GM19395 (cell line): ENCODE results near the gene BIRC3.
"Not testable (repeated sequence)": the region's sequence is repeated elsewhere in the genome, so short reads cannot be mapped to it uniquely, and the experiment has no call there.

Experiments
- ATAC-seq: cut with Tn5 transposase; IDR thresholded peaks from one replicate; pipeline ENCODE4 v1.9.1; 2021; ENCODE audit warnings: mild to moderate bottlenecking, moderate library complexity; ENCODE audit not compliant: unreplicated experiment

Gene BIRC3

DNA sequence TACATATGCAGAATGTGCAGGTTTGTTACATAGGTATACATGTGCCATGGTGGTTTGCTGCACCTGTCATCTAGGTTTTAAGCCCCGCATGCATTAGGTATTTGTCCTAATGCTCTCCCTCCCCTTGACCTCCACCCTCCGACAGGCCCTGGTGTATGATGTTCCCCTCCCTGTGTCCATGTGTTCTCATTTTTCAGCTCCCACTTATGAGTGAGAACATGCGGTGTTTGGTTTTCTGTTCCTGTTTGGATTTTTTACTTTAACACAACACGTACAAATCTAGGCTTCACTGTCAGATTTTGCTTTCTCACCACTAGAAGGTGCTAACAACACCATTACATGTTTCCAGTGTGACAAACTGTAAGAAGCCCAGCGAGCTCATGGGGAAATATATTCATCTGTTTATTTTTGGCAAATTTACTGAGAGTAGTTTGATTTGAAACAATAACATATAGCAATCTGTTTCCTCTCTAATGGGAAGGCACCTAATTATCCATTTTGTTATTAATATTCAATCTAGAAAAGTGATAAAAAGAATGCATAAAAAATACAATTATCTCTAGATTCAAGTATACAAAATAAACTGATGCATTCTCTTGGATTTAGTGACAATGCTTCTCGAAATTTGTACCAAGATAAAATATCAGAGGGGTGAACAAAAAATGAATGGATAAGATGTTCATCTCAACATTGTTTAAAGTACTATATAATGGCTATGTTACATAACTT is 23.2 kb upstream of the BIRC3 start:
- peak; percentile 95 for ATAC-seq

DNA sequence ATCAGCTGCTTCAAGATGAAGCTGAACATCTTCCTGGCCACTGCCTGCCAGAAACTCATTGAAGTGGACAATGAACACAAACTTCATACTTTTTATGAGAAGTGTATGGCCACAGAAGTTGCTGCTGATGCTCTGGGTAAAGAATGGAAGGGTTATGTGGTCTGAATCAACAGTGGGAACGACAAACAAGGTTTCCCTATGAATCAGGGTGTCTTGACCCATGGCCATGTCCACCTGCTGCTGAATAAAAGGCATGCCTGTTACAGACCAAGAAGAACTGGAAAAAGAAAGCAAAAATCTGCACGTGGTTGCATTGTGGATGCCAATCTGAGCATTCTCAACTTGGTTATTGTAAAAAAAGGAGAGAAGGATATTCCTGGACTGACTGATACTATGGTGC is 22.2 kb upstream of the BIRC3 start:
- ATAC-seq: no peak

DNA sequence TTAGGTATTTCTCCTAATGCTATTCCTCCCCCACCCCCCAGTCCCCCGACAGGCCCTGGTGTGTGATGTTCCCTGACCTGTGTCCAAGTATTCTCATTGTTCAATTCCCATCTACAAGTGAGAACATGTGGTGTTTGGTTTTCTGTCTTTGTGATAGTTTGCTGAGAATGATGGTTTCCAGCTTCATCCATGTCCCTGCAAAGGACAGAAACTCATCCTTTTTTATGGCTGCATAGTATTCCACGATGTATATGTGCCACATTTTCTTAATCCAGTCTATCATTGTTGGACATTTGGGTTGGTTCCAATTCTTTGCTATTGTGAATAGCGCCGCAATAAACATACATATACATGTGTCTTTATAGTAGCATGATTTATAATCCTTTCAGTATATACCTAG is 20.5 kb upstream of the BIRC3 start:
- not testable (repeated sequence) for ATAC-seq

DNA sequence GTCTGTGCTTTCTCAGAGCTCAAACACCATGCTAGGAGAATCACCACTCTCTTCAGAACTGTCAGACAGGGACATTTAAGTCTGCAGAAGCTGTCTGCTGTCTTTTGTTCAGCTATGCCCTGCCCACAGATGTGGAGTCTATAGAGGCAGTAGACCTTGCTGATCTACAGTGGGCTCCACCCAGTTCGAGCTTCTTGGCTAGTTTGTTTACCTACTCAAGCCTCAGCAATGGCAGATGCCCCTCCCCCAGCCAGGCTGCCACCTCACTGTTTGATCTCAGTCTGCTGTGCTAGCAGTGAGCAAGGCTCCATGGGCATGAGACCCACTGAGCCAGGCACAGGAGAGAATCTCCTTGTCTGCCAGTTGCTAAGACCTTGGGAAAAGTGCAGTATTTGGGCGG is 16.4 kb upstream of the BIRC3 start:
- ATAC-seq: not testable (repeated sequence)

DNA sequence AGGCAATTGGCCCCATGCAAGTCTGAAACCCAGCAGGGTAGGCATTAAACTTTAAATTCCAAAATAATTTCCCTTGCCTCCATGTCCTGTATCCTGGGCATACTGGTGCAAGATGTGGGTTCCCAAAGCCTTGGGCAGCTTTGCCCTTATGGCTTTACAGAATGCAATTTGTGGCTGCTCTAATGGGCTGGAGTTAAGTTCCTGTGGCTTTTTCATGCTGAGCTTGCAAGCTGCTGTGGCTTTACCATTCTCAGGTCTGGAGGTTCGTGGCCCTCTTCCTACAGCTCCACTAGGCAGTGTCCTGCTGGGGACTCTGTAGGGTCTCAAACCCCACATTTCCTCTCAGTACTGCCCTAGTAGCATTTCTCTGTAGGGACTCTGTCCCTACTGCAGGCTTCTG is 15.0 kb upstream of the BIRC3 start:
- ATAC-seq: no peak

DNA sequence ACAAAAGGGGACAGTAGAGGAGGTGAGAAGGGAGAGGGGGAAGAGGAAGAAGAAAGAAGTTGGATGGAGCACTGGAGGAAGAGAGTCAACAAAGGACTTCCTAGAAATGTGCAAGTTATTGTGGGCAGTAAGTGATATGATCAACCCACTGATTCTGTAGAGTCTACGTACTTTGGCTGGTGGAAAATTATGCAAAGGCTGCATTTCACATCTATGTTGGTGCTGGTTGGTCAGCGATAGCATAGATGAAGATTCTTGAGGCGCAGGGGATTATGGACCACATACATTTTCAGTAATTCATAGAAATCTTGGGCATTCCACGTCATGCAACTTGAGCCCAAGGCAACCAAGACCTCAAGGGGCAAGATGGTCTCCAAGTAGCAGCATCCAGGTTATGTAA is 12.6 kb upstream of the BIRC3 start:
- no peak for ATAC-seq

DNA sequence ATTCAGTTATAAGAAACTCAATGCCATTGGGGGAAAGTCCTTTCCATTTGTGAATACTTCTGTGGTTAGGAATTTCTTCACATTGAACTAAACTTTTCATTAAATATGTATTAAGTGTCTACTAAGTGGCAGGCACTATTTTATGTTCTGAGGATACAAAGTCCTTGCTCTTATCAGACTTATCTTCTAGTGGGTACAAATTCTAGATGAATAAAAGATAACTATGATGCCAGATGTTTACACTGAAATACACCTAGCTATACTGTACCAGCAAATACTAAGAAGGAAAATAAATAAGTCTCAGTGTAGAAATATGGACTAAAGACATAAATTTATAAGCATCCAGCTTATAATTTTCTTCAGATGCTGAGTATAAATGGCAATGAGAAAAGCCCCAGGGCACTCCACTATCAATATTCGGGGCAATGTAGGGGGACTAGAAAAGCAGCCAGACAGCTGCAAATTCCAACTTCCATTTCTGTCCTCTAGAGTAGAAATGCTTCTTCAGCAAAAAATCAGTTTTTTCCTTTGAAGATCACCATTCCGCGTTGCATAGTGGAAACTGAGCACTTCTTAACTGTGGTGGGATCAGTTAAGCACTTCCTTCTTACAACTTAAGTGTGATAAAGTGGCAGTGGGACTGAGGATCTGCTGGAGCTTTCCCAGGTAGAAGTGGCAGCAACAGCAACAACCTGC is 11.8 kb upstream of the BIRC3 start:
- no peak for ATAC-seq

DNA sequence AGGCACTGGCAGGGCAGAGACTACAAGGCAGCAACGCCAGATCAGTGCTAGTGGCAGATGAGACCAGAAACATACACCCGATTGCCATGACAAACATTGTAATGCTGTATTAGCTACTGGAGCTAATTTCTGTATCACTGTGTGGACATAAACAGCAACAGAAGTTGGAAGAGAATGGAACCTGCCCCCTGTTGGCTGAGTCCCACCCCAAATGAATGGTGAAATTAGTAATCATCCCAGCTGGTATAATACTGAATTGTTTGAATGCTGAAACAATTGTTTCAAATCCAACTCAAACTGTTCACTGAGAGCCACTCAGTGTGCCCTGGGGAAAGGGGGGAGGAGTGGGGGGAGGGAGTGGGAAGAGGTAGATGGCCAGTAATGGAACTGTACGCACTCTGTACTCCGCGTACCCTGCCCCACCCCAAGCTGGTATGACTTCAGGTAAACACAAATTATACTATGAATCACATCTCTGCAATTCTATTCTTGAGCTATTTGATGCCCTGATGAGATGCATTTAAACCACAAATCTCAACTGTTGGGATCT is 11.2 kb upstream of the BIRC3 start:
- ATAC-seq: no peak

DNA sequence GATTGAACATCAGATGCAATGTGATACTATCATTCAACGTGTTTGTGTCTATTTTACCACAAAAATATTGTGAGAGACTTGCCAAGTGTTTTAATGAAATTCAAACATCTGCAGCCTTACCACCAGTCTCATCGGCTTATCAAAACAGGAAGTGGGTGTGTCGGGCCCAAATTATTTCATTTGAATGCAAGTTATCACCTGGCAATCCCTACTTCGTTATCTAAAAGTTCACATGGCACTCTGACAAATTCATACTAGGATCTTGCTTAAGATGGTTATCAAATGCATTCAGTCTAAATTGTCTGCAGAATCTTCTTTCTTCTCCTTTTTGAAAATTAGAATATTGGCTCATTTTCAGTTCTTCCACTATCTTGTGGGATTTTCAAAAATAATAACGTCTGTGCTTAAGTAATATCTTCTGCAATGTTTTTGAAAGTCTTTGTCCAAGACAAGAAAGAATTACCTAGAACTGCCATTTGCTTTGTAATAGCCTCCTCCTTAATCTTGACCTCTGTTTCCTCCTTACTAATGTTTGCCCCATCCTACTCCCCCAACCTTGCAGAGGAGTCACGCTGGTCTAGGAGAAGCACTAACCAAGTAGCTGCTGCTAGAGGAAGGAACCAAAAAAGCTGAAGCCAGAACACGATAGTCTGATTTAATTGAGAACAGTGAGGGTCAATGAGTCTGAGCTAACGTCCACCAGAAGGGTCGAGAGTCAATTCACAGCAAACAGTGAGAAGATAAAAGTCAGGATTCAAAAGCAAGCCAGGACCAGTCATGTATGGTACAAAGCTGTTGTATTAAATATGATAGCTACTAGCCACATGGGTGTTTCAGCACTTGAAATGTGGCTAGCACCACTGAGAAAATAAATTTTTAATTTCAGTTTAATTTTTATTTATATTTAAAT is 10.2 kb upstream of the BIRC3 start:
- no peak for ATAC-seq

DNA sequence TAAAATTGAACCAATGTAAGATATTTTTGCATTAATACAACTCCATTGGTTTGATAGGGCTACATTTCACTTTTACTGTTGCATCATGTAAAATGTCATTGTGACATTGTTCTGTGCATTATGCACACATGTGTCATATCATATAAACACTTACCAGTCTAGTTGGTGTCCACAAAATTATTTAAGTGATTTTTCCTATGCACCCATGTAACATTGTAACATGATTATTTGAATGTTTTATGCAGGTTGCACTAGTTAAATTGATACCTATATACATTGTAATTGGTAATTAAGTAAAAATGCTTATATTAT is 9.6 kb upstream of the BIRC3 start:
- ATAC-seq: no peak

DNA sequence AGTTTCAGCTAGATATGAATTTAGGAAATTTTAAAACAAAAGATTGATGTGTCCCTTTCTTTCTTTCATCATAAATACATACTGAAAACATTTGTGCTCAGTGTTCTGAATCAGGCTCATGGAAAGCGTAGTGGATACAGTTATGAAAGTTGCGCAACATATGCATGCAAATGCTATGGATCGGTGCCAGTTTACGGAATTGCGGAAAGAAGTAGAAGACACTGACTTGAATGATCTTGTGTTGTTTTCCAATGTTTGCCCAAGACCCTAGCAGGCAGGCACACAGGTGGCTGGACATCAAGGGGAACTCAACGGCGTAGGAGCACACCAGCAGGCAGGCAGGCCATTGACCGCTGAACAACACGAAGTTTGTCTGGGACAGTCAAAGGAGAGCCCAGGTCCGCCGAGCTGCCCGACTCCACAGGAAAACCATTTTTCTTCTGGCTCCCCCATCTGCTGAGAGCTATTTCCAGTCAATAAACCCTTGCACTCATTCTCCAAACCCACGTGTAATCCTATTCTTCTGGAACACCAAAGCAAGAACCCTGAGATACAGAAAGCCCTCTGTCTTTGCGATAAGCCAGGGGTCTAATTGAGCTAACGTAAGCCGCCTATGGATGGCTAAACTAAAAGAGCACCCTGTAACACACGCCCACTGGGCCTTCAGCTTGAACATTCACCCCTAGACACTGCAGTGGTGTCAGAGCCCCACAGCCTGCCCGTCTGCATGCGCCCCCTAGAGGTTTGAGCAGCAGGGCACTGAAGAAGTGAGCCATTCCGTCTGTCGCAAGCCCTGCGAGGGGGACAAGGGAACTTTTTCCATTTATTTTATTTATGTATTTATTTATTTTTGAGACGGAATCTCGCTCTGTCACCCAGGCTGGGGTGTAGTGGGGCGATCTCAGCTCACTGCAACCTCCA is 7.4 kb upstream of the BIRC3 start:
- ATAC-seq: no peak

DNA sequence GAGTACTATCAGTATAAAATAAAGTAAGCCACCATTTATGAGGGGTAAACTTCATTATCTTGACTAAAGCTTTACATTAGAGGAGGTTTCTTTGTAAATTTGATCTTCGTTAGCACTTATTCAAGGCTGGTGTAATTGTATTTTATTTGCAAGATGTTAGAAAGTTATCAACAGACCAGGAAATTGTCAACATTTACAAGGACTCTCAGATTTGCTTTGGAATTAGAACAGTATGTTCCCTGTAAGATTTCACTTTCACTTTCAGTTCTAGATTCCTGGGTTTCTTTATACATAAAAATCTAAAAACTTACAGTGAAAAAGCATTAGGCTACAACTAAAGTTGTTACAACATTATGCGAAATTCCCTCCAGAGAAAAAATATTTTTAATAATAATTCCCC is 4.6 kb upstream of the BIRC3 start:
- no peak for ATAC-seq

DNA sequence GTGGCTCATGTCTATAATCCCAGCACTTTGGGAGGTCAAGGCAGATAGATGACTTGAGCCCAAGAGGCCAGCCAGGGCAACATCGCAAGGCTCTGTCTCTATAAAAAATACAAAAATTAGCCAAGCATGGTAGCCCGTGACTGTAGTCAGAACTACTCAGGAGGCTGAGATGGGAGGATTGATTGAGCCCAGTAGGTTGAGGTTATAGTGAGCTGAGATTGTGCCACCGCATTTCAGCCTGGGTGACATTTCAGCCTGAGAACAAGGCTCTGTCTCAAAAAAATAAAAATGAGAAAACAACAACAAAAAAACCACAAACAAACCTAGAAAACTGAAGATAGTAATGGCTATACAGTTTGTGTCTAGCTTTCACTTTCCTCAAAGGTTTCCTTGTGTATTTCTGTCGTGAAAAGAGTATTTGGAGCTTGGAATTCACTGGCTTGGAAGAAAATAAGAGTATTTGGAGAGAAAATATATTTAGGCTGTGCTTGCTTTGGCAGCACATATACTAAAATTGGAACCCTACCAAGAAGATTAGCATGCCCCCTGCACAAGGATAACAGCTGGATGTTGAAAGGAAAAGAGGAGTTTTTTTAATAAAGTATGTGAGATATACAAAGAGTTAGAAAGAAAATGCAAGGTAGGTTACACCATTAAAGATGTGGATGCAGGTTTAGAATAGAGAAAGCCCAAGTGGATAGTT is 3.9 kb upstream of the BIRC3 start:
- ATAC-seq: no peak

DNA sequence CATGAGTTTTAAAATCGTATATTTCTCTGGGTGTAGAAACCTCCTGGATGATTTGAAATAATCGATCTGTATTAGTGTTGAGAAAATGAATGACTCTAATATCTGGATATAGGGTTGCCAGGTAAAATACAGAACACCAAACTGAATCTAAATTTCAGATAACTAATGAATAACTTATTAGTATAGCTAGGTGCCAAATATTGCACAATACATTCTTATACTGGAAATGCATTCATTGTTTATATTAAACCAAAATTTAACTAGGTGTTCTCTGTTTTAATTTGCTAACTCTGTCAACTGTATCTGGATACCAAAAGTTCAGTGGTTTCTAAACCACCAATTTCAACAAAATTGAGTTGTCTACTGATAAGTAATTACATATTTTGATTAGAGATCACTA is 2.5 kb upstream of the BIRC3 start:
- no peak for ATAC-seq

DNA sequence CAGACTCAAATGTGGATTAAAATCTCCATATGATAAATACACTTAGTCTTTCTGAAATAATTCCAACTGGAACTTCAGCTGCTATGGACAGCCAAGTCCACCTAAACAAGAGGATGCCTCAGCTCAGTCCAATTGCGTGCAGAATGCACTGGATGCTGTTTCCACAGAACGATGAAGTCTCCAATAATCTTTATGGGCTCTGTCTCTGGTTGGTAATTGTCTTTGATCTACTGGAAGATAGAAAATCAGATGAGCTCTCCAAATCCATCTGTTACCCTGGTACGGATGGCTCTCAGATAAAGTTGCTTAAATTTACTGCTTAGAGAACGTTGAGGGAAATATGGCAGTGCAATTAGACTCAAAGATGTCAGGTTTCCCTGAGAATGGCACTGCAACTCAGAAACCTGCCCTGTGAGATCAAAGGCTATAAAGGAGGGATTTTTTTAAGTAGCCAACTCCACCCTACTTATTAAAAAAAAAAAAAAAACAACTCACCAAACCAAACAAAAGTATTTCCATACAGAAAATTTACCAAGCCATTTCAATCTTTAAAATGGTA is 859 bp upstream of the BIRC3 start:
- no peak for ATAC-seq

DNA sequence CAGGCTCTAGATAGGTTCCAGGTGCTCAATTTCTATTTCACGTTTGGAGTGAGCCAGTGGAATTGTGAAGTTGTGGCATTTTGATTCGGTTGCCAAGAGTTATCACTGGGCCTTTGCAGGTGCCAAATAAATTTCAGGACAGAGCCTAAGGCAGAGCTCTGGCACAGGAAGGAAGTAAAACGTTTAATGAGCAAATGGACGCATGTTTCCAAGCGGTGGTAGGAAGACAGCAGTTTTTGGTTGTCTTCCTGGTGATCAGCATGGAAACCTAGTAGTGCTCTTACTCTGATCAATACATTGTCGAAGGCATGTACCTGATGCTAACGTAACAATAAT is 452 bp downstream of the BIRC3 start:
- no peak for ATAC-seq

DNA sequence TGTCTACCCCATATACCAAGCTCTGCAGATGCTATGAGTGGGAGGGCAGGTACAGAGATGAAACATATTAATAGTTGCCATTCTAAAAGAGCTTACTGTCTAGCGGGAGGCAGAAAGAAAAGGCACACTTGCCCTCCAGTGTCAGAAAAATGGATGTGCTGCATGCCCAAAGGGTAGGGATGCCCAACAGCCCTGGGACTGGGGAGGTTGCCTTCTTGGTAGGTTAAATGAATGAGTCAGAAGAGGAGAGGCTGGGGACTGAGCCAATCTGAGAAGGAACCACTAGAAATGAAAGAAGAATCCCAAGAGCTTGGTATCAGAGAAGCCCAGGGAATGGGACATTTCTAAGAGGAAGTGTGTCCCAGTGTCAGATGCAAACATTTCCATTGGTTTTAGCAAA is 1.2 kb downstream of the BIRC3 start:
- ATAC-seq: peak; percentile 21

DNA sequence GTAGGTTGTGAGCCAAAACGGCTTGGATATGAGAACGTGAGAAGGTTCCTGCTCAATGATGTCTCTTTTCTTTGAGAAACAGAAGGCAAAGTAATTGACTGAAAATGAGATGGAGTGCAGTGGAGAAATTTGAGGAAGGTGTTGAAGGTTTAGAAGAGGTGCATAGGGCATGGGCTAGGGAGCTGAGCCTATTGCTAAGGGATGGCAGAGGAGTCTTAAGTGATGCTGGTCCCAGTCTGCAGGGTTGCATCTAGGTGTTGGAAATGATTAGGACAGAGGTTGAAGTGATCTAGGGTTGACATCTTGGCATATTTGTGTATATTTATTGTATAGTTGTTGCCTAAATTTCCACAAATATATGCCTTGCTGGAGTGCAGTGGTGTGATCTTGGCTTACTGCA is 2.3 kb downstream of the BIRC3 start:
- no peak for ATAC-seq

DNA sequence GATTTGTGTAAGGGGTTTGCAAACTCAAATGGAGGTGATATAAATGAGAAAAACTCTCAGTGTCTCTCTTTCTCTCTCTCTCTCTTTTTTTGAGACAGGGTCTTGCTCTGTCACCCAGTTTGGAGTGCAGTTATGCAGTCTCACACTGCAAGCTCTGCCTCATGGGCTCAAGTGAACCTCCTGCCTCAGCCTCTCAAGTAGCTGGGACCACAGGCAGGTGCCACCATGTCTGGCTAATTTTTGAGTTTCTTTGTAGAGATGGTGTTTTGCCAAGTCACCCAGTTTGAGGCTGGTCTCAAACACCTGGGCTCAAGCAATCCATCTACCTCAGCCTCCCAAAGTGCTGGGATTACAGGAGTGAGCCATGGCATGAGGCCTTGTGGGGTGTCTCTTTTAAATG is 2.9 kb downstream of the BIRC3 start:
- no peak for ATAC-seq

DNA sequence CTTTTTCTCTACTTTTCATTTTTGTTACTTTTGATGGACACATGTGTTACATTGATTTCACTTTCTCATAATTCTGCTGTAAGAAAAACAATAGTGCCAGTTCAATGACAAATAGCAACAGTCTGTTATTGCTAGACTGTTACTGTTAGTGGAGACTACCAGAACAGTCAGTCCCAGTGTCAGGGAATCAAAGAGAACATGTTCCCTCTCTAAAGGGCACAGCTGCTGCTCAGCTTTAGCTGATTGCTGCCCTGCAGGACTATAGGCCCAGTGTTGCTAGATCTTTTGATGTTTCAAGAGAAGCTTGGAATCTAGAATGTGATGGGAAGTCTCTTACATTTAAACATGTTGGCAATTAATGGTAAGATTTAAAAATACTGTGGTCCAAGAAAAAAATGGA is 3.4 kb downstream of the BIRC3 start:
- ATAC-seq: no peak
